PC-9 (cell line): Measurements from ENCODE around the gene PMPCB. TPM values are rescaled to one million over a fixed set of nuclear protein-coding genes. Genes with fewer than 3 reads are reported as not detected.
A peak's percentile ranks its signal among the peaks of the same experiment; 100 is the strongest.
"Not testable (repeated sequence)": the region's sequence is repeated elsewhere in the genome, so short reads cannot be mapped to it uniquely, and the experiment has no call there.

Experiments used
- BruUV-seq: library from RNA; stranded (reverse); fragments of 400-500 nt; replicated peaks from 2 replicates; lab custom pipeline; 2021; lab: Mats Ljungman, UMichigan
- CTCF ChIA-PET: fragments of 300-600 bp; sonication (Branson Sonifier 250); formaldehyde crosslinking; loops from one replicate; lab custom pipeline; 2022; ENCODE audit warnings: antibody characterized with exemption; lab: Charles Lee
- POLR2A ChIA-PET: fragments of 300-600 bp; sonication (Branson Sonifier 250); formaldehyde crosslinking; loops from one replicate; lab custom pipeline; 2022; ENCODE audit warnings: antibody characterized with exemption; ENCODE audit not compliant: unreplicated experiment; lab: Charles Lee
- DNase-seq, 2 experiments: peaks; one replicate each; pipeline versions ENCODE4 v3.0.0 to v3.0.0-alpha.2; 2015 to 2022; ENCODE audit warnings: mixed read lengths in 1 of 2
- H2AFZ ChIP-seq: fragments of 200-600 bp; sonication (generic); 2 replicates; pipeline ENCODE4 v1.8.1; 2017; ENCODE audit warnings: antibody characterized with exemption
- H3F3A ChIP-seq: fragments of 200-600 bp; sonication (generic); 2 replicates; pipeline ENCODE4 v1.8.1; 2017; ENCODE audit warnings: antibody characterized with exemption, mild to moderate bottlenecking, low read depth; ENCODE audit not compliant: insufficient read depth
- H3K27ac ChIP-seq: fragments of 200-600 bp; sonication (generic); 2 replicates; pipeline ENCODE4 v1.6.1; 2016; ENCODE audit warnings: mixed run types
- H3K27me3 ChIP-seq: fragments of 200-600 bp; sonication (generic); 2 replicates; pipeline ENCODE4 v1.6.1; 2016; ENCODE audit warnings: low read depth, mixed run types; ENCODE audit not compliant: insufficient read depth
- H3K36me3 ChIP-seq: fragments of 200-600 bp; sonication (generic); 2 replicates; pipeline ENCODE4 v1.6.1; 2016; ENCODE audit warnings: low read depth, mixed run types
- H3K4me1 ChIP-seq: fragments of 200-600 bp; sonication (generic); replicated peaks from 2 replicates; pipeline ENCODE4 v1.6.1; 2016; ENCODE audit warnings: mixed run types; ENCODE audit not compliant: insufficient read depth
- H3K4me2 ChIP-seq: fragments of 200-600 bp; sonication (generic); 2 replicates; pipeline ENCODE4 v1.6.1; 2017; ENCODE audit warnings: mixed run types
- H3K4me3 ChIP-seq: fragments of 200-600 bp; sonication (generic); 2 replicates; pipeline ENCODE4 v1.6.1; 2016; ENCODE audit warnings: mixed run types
- H3K79me2 ChIP-seq: fragments of 200-600 bp; sonication (generic); 2 replicates; pipeline ENCODE4 v1.6.1; 2017; ENCODE audit warnings: low read depth, mixed run types
- H3K9me2 ChIP-seq: fragments of 200-600 bp; sonication (generic); 2 replicates; pipeline ENCODE4 v1.8.1; 2017; ENCODE audit warnings: mild to moderate bottlenecking; ENCODE audit not compliant: insufficient read depth
- H3K9me3 ChIP-seq: fragments of 200-600 bp; sonication (generic); 2 replicates; pipeline ENCODE4 v1.8.1; 2016; ENCODE audit warnings: low read depth; ENCODE audit not compliant: insufficient read depth
- H4K20me1 ChIP-seq: fragments of 200-600 bp; sonication (generic); 2 replicates; pipeline ENCODE4 v1.8.1; 2017; ENCODE audit not compliant: insufficient read depth
- EZH2 ChIP-seq: fragments of 200-600 bp; sonication (generic); IDR thresholded peaks from 2 replicates; pipeline ENCODE4 v1.8.0; 2017; ENCODE audit warnings: antibody characterized with exemption, low read depth
- intact Hi-C: fragments of 100-400 bp; cut with micrococcal nuclease; formaldehyde crosslinking; loops from one replicate; pipeline ENCODE4 v1.10.0; 2022; ENCODE audit not compliant: unreplicated experiment
- total RNA-seq: library from RNA; stranded (reverse); gene quantifications from 2 replicates; pipeline ENCODE4 v1.2.3, GENCODE V29; 2021
- TF ChIP-seq, protein P1 (sequence below): fragments of 200-600 bp; sonication (generic); conservative IDR thresholded peaks from 2 replicates; pipeline ENCODE4 v1.6.1; 2017; ENCODE audit warnings: mixed run types, antibody characterized with exemption, mild to moderate bottlenecking, moderate library complexity

The PMPCB gene
- total RNA-seq, 1 experiment from 2014 or later = 78.1 TPM

- H3K4me1 ChIP-seq, H3K4me2 ChIP-seq, H3F3A ChIP-seq, BruUV-seq, H3K4me3 ChIP-seq, H3K36me3 ChIP-seq, H4K20me1 ChIP-seq, H3K9me3 ChIP-seq, CTCF ChIA-PET, H3K9me2 ChIP-seq, DNase-seq, H3K27ac ChIP-seq, POLR2A ChIA-PET, H3K79me2 ChIP-seq, intact Hi-C loops, H2AFZ ChIP-seq: not testable (repeated sequence)
- H3K27me3 ChIP-seq = peaks cover 20% of the 10 kb centered on the region
- TF ChIP-seq, protein P1, sequence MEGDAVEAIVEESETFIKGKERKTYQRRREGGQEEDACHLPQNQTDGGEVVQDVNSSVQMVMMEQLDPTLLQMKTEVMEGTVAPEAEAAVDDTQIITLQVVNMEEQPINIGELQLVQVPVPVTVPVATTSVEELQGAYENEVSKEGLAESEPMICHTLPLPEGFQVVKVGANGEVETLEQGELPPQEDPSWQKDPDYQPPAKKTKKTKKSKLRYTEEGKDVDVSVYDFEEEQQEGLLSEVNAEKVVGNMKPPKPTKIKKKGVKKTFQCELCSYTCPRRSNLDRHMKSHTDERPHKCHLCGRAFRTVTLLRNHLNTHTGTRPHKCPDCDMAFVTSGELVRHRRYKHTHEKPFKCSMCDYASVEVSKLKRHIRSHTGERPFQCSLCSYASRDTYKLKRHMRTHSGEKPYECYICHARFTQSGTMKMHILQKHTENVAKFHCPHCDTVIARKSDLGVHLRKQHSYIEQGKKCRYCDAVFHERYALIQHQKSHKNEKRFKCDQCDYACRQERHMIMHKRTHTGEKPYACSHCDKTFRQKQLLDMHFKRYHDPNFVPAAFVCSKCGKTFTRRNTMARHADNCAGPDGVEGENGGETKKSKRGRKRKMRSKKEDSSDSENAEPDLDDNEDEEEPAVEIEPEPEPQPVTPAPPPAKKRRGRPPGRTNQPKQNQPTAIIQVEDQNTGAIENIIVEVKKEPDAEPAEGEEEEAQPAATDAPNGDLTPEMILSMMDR = peak; percentile 53; the same call in 1 of the 2 replicates
These were observed 14.3 kb upstream of the PMPCB start for GRCh38 chr7:103282802-103283427.

DNA sequence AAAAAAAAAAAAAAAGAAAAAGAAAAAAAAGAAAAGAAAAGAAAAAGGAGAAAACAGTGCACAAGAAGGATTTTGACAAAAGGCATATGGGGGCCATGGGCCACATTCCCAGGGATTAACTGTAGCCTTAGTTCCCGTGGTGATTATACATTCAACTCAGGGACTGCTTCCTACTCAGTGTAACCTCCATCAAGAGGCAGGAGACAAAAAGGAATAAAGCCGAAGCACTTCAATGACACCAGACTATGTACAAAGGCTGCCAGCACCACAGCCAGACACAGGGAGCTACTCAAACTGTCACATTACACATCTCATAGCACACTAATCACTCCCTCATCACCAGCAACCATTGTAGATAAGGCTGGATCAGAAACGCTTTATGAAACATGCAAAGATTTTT lies 5.1 kb upstream of the PMPCB start:
- BruUV-seq = no TSS peak
- no peaks in the 10 kb centered on the region for H3K27me3 ChIP-seq
- no peaks in the 10 kb centered on the region for H3F3A ChIP-seq
- no peaks in the 10 kb centered on the region for H3K9me2 ChIP-seq
- H2AFZ ChIP-seq = no peak overlapping the region
- no peaks in the 10 kb centered on the region for H3K9me3 ChIP-seq
- H3K27ac ChIP-seq = no peak overlapping the region
- intact Hi-C loops = loop anchor here (10.0 kb wide), 1 partner anchor 197 kb away; no protein-coding TSS in a partner anchor
- no peaks in the 10 kb centered on the region for H3K79me2 ChIP-seq
- TF ChIP-seq, protein P1 = no peak
- no peak for TF ChIP-seq EZH2
- no peaks in the 10 kb centered on the region for H3K36me3 ChIP-seq
- H3K4me1 ChIP-seq = peaks cover 5% of the 10 kb centered on the region; the same call in 1 of the 2 replicates
- no peak for DNase-seq
- POLR2A ChIA-PET = no interaction called here
- no peak overlapping the region for H3K4me2 ChIP-seq
- no peaks in the 10 kb centered on the region for H4K20me1 ChIP-seq
- H3K4me3 ChIP-seq = no peak overlapping the region
- CTCF ChIA-PET = no interaction called here

- no peaks in the 10 kb centered on the region for H3K27me3 ChIP-seq
- TF ChIP-seq EZH2 = no peak
- TF ChIP-seq, protein P1 = no peak
- BruUV-seq = no TSS peak
- intact Hi-C loops = loop anchor here (10.0 kb wide), 1 partner anchor 199 kb away; no protein-coding TSS in a partner anchor
- H3K4me1 ChIP-seq = peaks cover 10% of the 10 kb centered on the region
- no peak overlapping the region for H2AFZ ChIP-seq
- peaks cover 12% of the 10 kb centered on the region for H3K79me2 ChIP-seq
- H4K20me1 ChIP-seq = no peaks in the 10 kb centered on the region; the same call in 1 of the 2 replicates
- no peak overlapping the region for H3K27ac ChIP-seq
- no peaks in the 10 kb centered on the region for H3F3A ChIP-seq
- H3K9me2 ChIP-seq = no peaks in the 10 kb centered on the region
- DNase-seq = no peak
- no peaks in the 10 kb centered on the region for H3K36me3 ChIP-seq
- CTCF ChIA-PET = interaction anchor here (0.6 to 0.7 kb wide), 2 partner anchors 27 to 1018 kb away, joined by 3 to 4 read pairs; no protein-coding TSS in a partner anchor
- no peak overlapping the region for H3K4me2 ChIP-seq
- POLR2A ChIA-PET = no interaction called here
- H3K9me3 ChIP-seq = no peaks in the 10 kb centered on the region
- no peak overlapping the region for H3K4me3 ChIP-seq
These were observed 3.7 kb upstream of the PMPCB start for GRCh38 chr7:103293526-103293925.
